Stomach (tissue), 9 donors: ENCODE data around the gene FN3K. TPM values are rescaled to one million over a fixed set of nuclear protein-coding genes. Genes with fewer than 3 reads are reported as not detected.

Experiments
- DNase-seq, 2 donors: peaks; one replicate each; pipeline versions ENCODE4 v3.0.0 to v3.0.0-alpha.2; 2013 to 2019
- H3K27ac ChIP-seq, 5 donors: fragments of 200-600 bp in 4 of 5; sonication (generic) in 4 of 5; one replicate each; pipeline ENCODE4 v1.5.1; 2013 to 2019; ENCODE audit warnings: mild to moderate bottlenecking in 1 of 5, moderate library complexity in 1 of 5
- H3K27me3 ChIP-seq, 3 donors: fragments of 200-600 bp; sonication (generic); one replicate each; pipeline ENCODE4 v1.5.1; 2017 to 2019; ENCODE audit warnings: mixed run types in 1 of 3
- H3K36me3 ChIP-seq, 4 donors: fragments of 200-600 bp; sonication (generic); 1 replicate in 3 of 4; 2 replicates in 1 of 4; pipeline ENCODE4 v1.5.1; 2016 to 2019
- H3K4me1 ChIP-seq, 4 donors: fragments of 200-600 bp; sonication (generic); one replicate each; pipeline ENCODE4 v1.5.1; 2016 to 2019
- H3K4me3 ChIP-seq, 4 donors: fragments of 200-600 bp; sonication (generic) in 3 of 4; one replicate each; pipeline ENCODE4 v1.5.1; 2016 to 2019; ENCODE audit warnings: mild to moderate bottlenecking in 1 of 4
- H3K9me3 ChIP-seq, 4 donors: fragments of 200-600 bp; sonication (generic); one replicate each; pipeline ENCODE4 v1.5.1; 2016 to 2019
- CTCF ChIP-seq, 7 experiments: fragments of 450-650 bp in 4 of 7; fragments of 200-600 bp in 3 of 7; sonication (generic) in 3 of 7; IDR thresholded peaks; one replicate each; pipeline ENCODE4 v1.5.1; 2016 to 2019; ENCODE audit warnings: antibody characterized with exemption in 7 of 7, control low read depth in 2 of 7, mild to moderate bottlenecking in 1 of 7
- EP300 ChIP-seq: sonication (generic); formaldehyde crosslinking; IDR thresholded peaks from one replicate; pipeline ENCODE4 v1.6.1; 2017; ENCODE audit warnings: antibody characterized with exemption
- POLR2A ChIP-seq, 4 donors: fragments of 450-650 bp; IDR thresholded peaks; one replicate each; pipeline ENCODE4 v1.6.1; 2016; ENCODE audit warnings: antibody characterized with exemption in 4 of 4, control low read depth in 2 of 4, mild to moderate bottlenecking in 1 of 4, moderate library complexity in 1 of 4
- POLR2AphosphoS5 ChIP-seq, 3 donors: sonication (generic); formaldehyde crosslinking; IDR thresholded peaks; one replicate each; pipeline ENCODE4 v1.6.1; 2016; ENCODE audit warnings: antibody characterized with exemption in 3 of 3
- WGBS, 5 donors: extraction: QIAGEN DNeasy Blood & Tissue Kit in 3 of 5; methylation state at CpG; one replicate each; pipeline versions ENCODE4 v1.1.5 to v1.1.7; 2013 to 2018; 5-methylcytosine and 5-hydroxymethylcytosine counted together
- intact Hi-C: fragments of 100-400 bp; cut with DNase I; formaldehyde crosslinking; loops from one replicate; pipeline ENCODE4 v1.15.1; 2023; ENCODE audit warnings: low total_unique reads
- polyA plus RNA-seq, 3 donors: library from polyadenylated mRNA; stranded (reverse); fragments of 200-250 nt; gene quantifications; one replicate each; pipeline ENCODE4 v1.2.3, GENCODE V29; 2013
- total RNA-seq, 5 donors: library from RNA; depleted of rRNA; stranded (reverse); fragments of >200 nt; gene quantifications; one replicate each; pipeline versions ENCODE4 v1.1.0 to v1.2.3, GENCODE V29; 2014 to 2016
- donor health status: healthy with polysubstance abuse.
- donor health status: Bipolar disorder and iron deficiency.
- donor health status: healthy.

FN3K gene
- total and polyA plus RNA-seq, 8 donors = 13.0 to 59.5 (median 16.4) TPM

- peak overlapping the region; percentile 84 to 94 (median 89) for H3K27ac ChIP-seq
- peak in 1 of 2 donors; percentile 67 for DNase-seq
- no peaks in the 10 kb centered on the region for H3K27me3 ChIP-seq
- intact Hi-C loops = loop anchor here (10.0 kb wide), 1 partner anchor 88 kb away; no protein-coding TSS in a partner anchor
- H3K36me3 ChIP-seq = peaks cover 0 to 23% (median 5%) of the 10 kb centered on the region in 4 donors
- TF ChIP-seq POLR2A (IDR thresholded peaks at IDR 0.05) = no peak
- no peak for TF ChIP-seq CTCF (IDR thresholded peaks at IDR 0.05)
- no peak for TF ChIP-seq POLR2AphosphoS5 (IDR thresholded peaks at IDR 0.05)
- 1 to 3% (median 2%) methylated on average over 44 to 71 of the region's 72 CpGs for WGBS, 5 donors
- H3K4me3 ChIP-seq = peak overlapping the region; percentile 78 to 93 (median 90)
- no peaks in the 10 kb centered on the region for H3K9me3 ChIP-seq
- H3K4me1 ChIP-seq = peaks cover 8 to 28% (median 21%) of the 10 kb centered on the region in 4 donors
These were observed 17.2 kb downstream of the FN3K start for GRCh38 chr17:82752371-82753200.

GRCh38 chr17:82753201-82753464, 17.7 kb downstream of the FN3K start:
- intact Hi-C loops = loop anchor here (10.0 kb wide), 1 partner anchor 88 kb away; no protein-coding TSS in a partner anchor
- TF ChIP-seq CTCF (IDR thresholded peaks at IDR 0.05) = no peak
- TF ChIP-seq POLR2A (IDR thresholded peaks at IDR 0.05) = no peak
- no peak for TF ChIP-seq EP300
- TF ChIP-seq POLR2AphosphoS5 (IDR thresholded peaks at IDR 0.05) = no peak
- peak overlapping the region in 1 of 5 donors; percentile 91 for H3K27ac ChIP-seq
- H3K9me3 ChIP-seq = no peaks in the 10 kb centered on the region
- peak overlapping the region; percentile 78 to 93 (median 90) for H3K4me3 ChIP-seq
- WGBS, 5 donors = 44 to 83% (median 55%) methylated on average over 7 to 8 of the region's 8 CpGs
- DNase-seq = no peak
- H3K36me3 ChIP-seq = peaks cover 0 to 23% (median 5%) of the 10 kb centered on the region in 4 donors
- peaks cover 8 to 28% (median 21%) of the 10 kb centered on the region in 4 donors for H3K4me1 ChIP-seq
- H3K27me3 ChIP-seq = no peaks in the 10 kb centered on the region

- WGBS, 5 donors = 72 to 84% (median 78%) methylated on average over 19 of the region's 19 CpGs
- H3K27ac ChIP-seq = no peak overlapping the region
- no peak for TF ChIP-seq POLR2AphosphoS5 (IDR thresholded peaks at IDR 0.05)
- no peak for TF ChIP-seq CTCF (IDR thresholded peaks at IDR 0.05)
- TF ChIP-seq POLR2A (IDR thresholded peaks at IDR 0.05) = no peak
- TF ChIP-seq EP300 = no peak
- no peaks in the 10 kb centered on the region for H3K27me3 ChIP-seq
- intact Hi-C loops = loop anchor here (10.0 kb wide), 1 partner anchor 90 kb away; no protein-coding TSS in a partner anchor
- DNase-seq = peak in 1 of 2 donors; percentile 78
- no peak overlapping the region for H3K4me3 ChIP-seq
- H3K4me1 ChIP-seq = peaks cover 8 to 28% (median 21%) of the 10 kb centered on the region in 4 donors
- H3K9me3 ChIP-seq = no peaks in the 10 kb centered on the region
- H3K36me3 ChIP-seq = peaks cover 0 to 13% (median 5%) of the 10 kb centered on the region in 4 donors
These were observed 19.1 kb downstream of the FN3K start for GRCh38 chr17:82754297-82755208.

GRCh38 chr17:82756166-82756565, 20.8 kb downstream of the FN3K start:
- Histone ChIP-seq H3K4me3 (no peak overlapping the region), H3K9me3 (no peaks in the 10 kb centered on the region), H3K4me1 (peaks cover 8 to 26% (median 19%) of the 10 kb centered on the region in 4 donors), H3K36me3 (peaks cover 0 to 13% (median 5%) of the 10 kb centered on the region in 4 donors), H3K27me3 (no peaks in the 10 kb centered on the region), H3K27ac (no peak overlapping the region)
- no peak for DNase-seq
- TF ChIP-seq EP300 = no peak
- no peak for TF ChIP-seq POLR2AphosphoS5 (IDR thresholded peaks at IDR 0.05)
- no peak for TF ChIP-seq CTCF (IDR thresholded peaks at IDR 0.05)
- no peak for TF ChIP-seq POLR2A (IDR thresholded peaks at IDR 0.05)
- WGBS, 5 donors = 78 to 91% (median 82%) methylated on average over 7 of the region's 7 CpGs
- intact Hi-C loops = loop anchor here (10.0 kb wide), 1 partner anchor 91 kb away; no protein-coding TSS in a partner anchor
